GM23248 (cell line): ENCODE measurements around the gene APOL4. TPM values are rescaled to one million over a fixed set of nuclear protein-coding genes. Genes with fewer than 3 reads are reported as not detected.

Source experiments
- DNase-seq: peaks from one replicate; pipeline ENCODE4 v3.0.0-alpha.2; 2015
- H2AFZ ChIP-seq: fragments of 200-600 bp; sonication (generic); 2 replicates; pipeline ENCODE4 v1.6.1; 2016; ENCODE audit warnings: antibody characterized with exemption
- H3F3A ChIP-seq: fragments of 200-600 bp; sonication (generic); 2 replicates; pipeline ENCODE4 v1.6.1; 2016; ENCODE audit warnings: mild to moderate bottlenecking, antibody characterized with exemption, mixed run types; ENCODE audit not compliant: insufficient read depth
- H3K27ac ChIP-seq: fragments of 200-600 bp; sonication (generic); 2 replicates; pipeline ENCODE4 v1.5.1; 2016; ENCODE audit warnings: mild to moderate bottlenecking
- H3K27me3 ChIP-seq: fragments of 200-600 bp; sonication (generic); replicated peaks from 2 replicates; pipeline ENCODE4 v1.6.1; 2016; ENCODE audit warnings: mild to moderate bottlenecking; ENCODE audit not compliant: insufficient read depth
- H3K36me3 ChIP-seq: fragments of 200-600 bp; sonication (generic); 2 replicates; pipeline ENCODE4 v1.6.1; 2016; ENCODE audit warnings: low read depth, mild to moderate bottlenecking
- H3K4me1 ChIP-seq: fragments of 200-600 bp; sonication (generic); 2 replicates; pipeline ENCODE4 v1.6.1; 2016; ENCODE audit warnings: mild to moderate bottlenecking; ENCODE audit not compliant: insufficient read depth
- H3K4me2 ChIP-seq: fragments of 200-600 bp; sonication (generic); one replicate; pipeline ENCODE4 v1.6.1; 2016; ENCODE audit warnings: mild to moderate bottlenecking; ENCODE audit not compliant: unreplicated experiment
- H3K4me3 ChIP-seq: fragments of 200-600 bp; sonication (generic); 2 replicates; pipeline ENCODE4 v1.5.1; 2016; ENCODE audit warnings: mild to moderate bottlenecking
- H3K79me2 ChIP-seq: fragments of 200-600 bp; sonication (generic); 2 replicates; pipeline ENCODE4 v1.6.1; 2016; ENCODE audit warnings: mild to moderate bottlenecking; ENCODE audit not compliant: insufficient read depth
- H3K9ac ChIP-seq: fragments of 200-600 bp; sonication (generic); 2 replicates; pipeline ENCODE4 v1.6.1; 2016; ENCODE audit warnings: mild to moderate bottlenecking
- H3K9me2 ChIP-seq: fragments of 200-600 bp; sonication (generic); 2 replicates; pipeline ENCODE4 v1.6.1; 2016; ENCODE audit warnings: mixed run types, mild to moderate bottlenecking, moderate library complexity; ENCODE audit not compliant: insufficient read depth
- H3K9me3 ChIP-seq: fragments of 200-600 bp; sonication (generic); one replicate; pipeline ENCODE4 v1.6.1; 2017; ENCODE audit warnings: low read depth
- H4K20me1 ChIP-seq: fragments of 200-600 bp; sonication (generic); 2 replicates; pipeline ENCODE4 v1.6.0; 2016; ENCODE audit not compliant: insufficient read depth
- EZH2 ChIP-seq: fragments of 200-600 bp; sonication (generic); IDR thresholded peaks from 2 replicates; pipeline ENCODE4 v1.6.1; 2018; ENCODE audit warnings: antibody characterized with exemption, mild to moderate bottlenecking; ENCODE audit not compliant: insufficient read depth, poor library complexity, severe bottlenecking
- EZH2phosphoT487 ChIP-seq: fragments of 200-600 bp; sonication (generic); IDR thresholded peaks from 2 replicates; pipeline ENCODE4 v1.6.1; 2018; ENCODE audit warnings: antibody characterized with exemption, moderate library complexity, mild to moderate bottlenecking, low read depth; ENCODE audit not compliant: insufficient read depth
- WGBS, 2 experiments: methylation state at CpG; one replicate each; pipeline ENCODE4 v1.1.6; 2015 to 2017; ENCODE audit warnings: low lambda C conversion rate in 2 of 2, low coverage in 1 of 2; ENCODE audit errors: missing lambda C conversion rate in 2 of 2; 5-methylcytosine and 5-hydroxymethylcytosine counted together
- in situ Hi-C: fragments of 300-500 bp; cut with MboI; formaldehyde crosslinking; loops from 2 replicates; pipeline ENCODE4 v1.15.0; 2020
- polyA plus RNA-seq: library from polyadenylated mRNA; unstranded; fragments of >200 nt; fragmentation: Nextera tagmentation; extraction: Ambion mirVana; gene quantifications from 2 replicates; pipeline ENCODE4 v1.2.1, GENCODE V29; 2016
- total RNA-seq: library from RNA; depleted of rRNA; stranded (reverse); fragments of >200 nt; shearing (Covaris generic); gene quantifications from 2 replicates; pipeline ENCODE4 v1.2.3, GENCODE V29; 2014; rRNA removed

The APOL4 gene
- total and polyA plus RNA-seq, 2 experiments from 2014 or later: not detected

DNA sequence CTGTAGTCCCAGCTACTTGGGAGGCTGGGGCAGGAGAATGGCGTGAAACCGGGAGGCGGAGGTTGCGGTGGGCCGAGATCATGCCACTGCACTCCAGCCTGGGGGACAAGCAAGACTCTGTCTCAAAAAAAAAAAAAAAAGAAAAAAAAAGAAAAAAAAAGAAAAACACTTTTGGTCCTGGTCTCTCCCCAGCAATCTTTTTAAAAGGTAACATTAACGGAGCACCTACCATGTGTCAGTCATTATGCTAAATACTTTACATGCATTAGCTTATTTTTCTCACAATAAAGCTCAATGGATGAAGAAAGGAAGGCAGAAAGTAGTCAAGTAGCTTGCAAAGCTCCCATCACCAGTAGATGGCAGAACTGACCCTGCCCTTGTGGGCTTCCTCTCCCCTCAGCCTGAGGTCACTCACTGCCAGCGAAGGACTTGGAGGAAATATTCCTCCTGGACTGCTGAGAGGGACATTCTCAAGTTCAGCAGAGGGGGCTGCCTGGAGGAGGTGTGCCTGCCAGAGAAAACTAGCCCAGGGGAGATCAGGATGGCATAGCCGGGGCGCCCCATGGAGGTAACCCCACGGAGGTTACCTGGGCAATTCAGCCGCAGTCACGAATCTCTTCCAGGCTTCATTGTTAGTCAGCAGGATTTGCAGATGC is 56.6 kb downstream of the APOL4 start:
- in situ Hi-C loops: loop anchor here (5.0 kb wide), 1 partner anchor 37 kb away; no protein-coding TSS in a partner anchor
- Histone ChIP-seq H2AFZ (peak overlapping the region; percentile 76), H3K4me1 (peaks cover 8% of the 10 kb centered on the region), H3K9me2 (no peaks in the 10 kb centered on the region), H3K4me2 (peak overlapping the region; percentile 8), H3K9me3 (no peaks in the 10 kb centered on the region), H3K27me3 (no peaks in the 10 kb centered on the region), H4K20me1 (no peaks in the 10 kb centered on the region), H3K27ac (peak overlapping the region; percentile 16; the same call in 1 of the 2 replicates), H3K4me3 (no peak overlapping the region), H3F3A (peaks cover 4% of the 10 kb centered on the region; the same call in 1 of the 2 replicates), H3K36me3 (no peaks in the 10 kb centered on the region), H3K9ac (peak overlapping the region; percentile 25; the same call in 1 of the 2 replicates), H3K79me2 (no peaks in the 10 kb centered on the region)
- peak; percentile 80 for DNase-seq
- WGBS, 2 experiments: 23 to 28% methylated on average over 12 of the region's 12 CpGs
- TF ChIP-seq EZH2phosphoT487: no peak
- no peak for TF ChIP-seq EZH2

DNA sequence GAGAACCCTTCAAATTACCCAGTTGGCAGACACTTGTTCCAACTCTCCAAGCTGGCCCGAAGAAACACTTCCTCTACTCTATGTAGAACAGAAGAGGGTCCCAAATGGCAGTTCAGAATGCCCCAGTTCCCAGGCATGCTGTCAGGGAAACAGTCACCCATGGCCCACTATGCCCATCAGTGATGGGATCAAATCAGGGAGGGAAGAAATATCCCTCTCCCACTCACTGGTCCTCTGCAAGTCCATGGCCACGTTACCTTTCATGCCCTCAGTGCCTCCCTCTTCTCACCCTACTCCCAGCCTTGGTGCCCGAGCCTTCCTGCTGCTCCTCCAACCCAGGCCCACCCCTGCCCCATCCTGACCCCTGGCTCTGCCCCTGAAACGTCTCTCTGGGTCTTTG is 57.7 kb downstream of the APOL4 start:
- H3K4me2 ChIP-seq: no peak overlapping the region
- no peaks in the 10 kb centered on the region for H3K9me2 ChIP-seq
- H3K79me2 ChIP-seq: no peaks in the 10 kb centered on the region
- no peaks in the 10 kb centered on the region for H3K36me3 ChIP-seq
- DNase-seq: no peak
- no peak overlapping the region for H2AFZ ChIP-seq
- no peaks in the 10 kb centered on the region for H3K9me3 ChIP-seq
- peaks cover 4% of the 10 kb centered on the region; the same call in 1 of the 2 replicates for H3F3A ChIP-seq
- TF ChIP-seq EZH2phosphoT487 (no peak), EZH2 (no peak)
- WGBS, 2 experiments: 33 to 34% methylated on average over 4 of the region's 4 CpGs
- no peak overlapping the region for H3K4me3 ChIP-seq
- in situ Hi-C loops: no loop called here
- no peaks in the 10 kb centered on the region for H4K20me1 ChIP-seq
- peaks cover 8% of the 10 kb centered on the region for H3K4me1 ChIP-seq
- no peak overlapping the region for H3K27ac ChIP-seq
- no peak overlapping the region for H3K9ac ChIP-seq
- H3K27me3 ChIP-seq: no peaks in the 10 kb centered on the region

DNA sequence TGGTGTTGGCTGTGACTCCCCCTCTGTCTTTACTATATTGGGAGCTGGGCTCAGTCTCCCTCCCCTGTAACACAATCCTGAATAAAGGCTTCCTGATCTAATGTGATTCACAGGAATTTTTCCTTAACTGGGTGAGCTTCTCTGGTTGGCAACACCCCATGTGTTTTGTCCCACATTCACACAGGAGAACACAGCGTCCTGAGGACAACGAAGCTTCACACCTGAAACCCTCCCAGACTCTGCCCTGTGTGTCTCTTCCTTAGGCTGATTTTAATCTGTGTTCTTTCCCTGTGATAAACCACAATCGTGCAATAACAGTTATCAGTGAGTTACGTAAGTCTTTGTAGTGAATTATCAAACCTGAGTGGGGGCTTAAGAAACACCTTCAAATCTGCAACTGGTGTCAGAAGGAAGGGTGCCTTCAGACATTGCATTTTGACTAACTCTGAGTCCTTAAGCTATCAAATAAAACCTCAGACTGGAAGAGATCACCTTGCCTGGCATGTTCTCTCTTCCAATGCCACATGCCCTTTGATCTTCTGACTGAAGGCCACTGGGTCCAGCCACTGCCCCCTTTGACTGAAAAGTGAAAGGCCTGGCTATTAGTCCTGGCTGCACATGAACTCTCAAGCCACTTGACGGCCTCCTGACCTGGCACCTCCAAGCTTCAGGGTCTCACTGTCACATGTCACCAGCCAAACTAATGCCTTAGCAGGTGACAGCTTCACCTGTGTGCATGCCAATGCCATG is 58.4 kb downstream of the APOL4 start:
- Histone ChIP-seq H3K4me2 (no peak overlapping the region), H3K79me2 (no peaks in the 10 kb centered on the region), H3F3A (peaks cover 4% of the 10 kb centered on the region; the same call in 1 of the 2 replicates), H3K36me3 (no peaks in the 10 kb centered on the region), H3K27ac (no peak overlapping the region), H3K9ac (no peak overlapping the region), H3K9me2 (no peaks in the 10 kb centered on the region), H4K20me1 (no peaks in the 10 kb centered on the region), H2AFZ (no peak overlapping the region), H3K27me3 (no peaks in the 10 kb centered on the region), H3K9me3 (no peaks in the 10 kb centered on the region), H3K4me1 (peaks cover 8% of the 10 kb centered on the region), H3K4me3 (no peak overlapping the region)
- no peak for DNase-seq
- TF ChIP-seq EZH2: no peak
- TF ChIP-seq EZH2phosphoT487: no peak
- 63 to 81% methylated on average over 4 to 5 of the region's 5 CpGs for WGBS, 2 experiments
- in situ Hi-C loops: no loop called here

DNA sequence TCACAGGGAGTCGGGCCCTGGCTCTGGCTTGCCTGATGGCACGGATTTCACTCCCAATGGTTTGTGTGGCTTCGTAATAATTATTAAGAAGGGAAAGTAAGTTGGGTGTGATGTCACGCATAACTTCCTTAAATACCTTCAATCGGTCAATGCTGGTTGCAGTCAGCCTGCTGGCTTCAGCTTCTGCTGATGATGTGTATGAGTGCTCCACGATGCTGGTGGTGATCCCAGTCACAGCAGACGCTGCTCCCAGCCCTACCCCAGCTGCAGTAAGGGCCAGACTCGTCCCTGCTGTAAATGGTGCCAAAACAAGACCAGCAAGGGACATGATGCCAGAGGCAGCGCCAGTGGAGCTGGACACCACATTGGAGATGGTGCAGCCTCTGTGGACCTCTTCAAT is 60.1 kb downstream of the APOL4 start:
- DNase-seq: no peak
- no peak overlapping the region for H2AFZ ChIP-seq
- peaks cover 11% of the 10 kb centered on the region for H3K4me1 ChIP-seq
- no peaks in the 10 kb centered on the region for H4K20me1 ChIP-seq
- H3K79me2 ChIP-seq: no peaks in the 10 kb centered on the region
- H3K9me3 ChIP-seq: no peaks in the 10 kb centered on the region
- H3K9ac ChIP-seq: no peak overlapping the region
- peaks cover 4% of the 10 kb centered on the region; the same call in 1 of the 2 replicates for H3F3A ChIP-seq
- H3K4me3 ChIP-seq: no peak overlapping the region
- no peak overlapping the region for H3K27ac ChIP-seq
- in situ Hi-C loops: no loop called here
- WGBS, 2 experiments: 62 to 66% methylated on average over 9 of the region's 9 CpGs
- no peaks in the 10 kb centered on the region for H3K36me3 ChIP-seq
- H3K27me3 ChIP-seq: no peaks in the 10 kb centered on the region
- no peak overlapping the region for H3K4me2 ChIP-seq
- TF ChIP-seq EZH2phosphoT487 (no peak), EZH2 (no peak)
- no peaks in the 10 kb centered on the region for H3K9me2 ChIP-seq

Other genes starting within 250 kb of the APOL4 start
- 136 and 139 TPM in 2 replicates for gene RBFOX2, start 173.0 kb downstream of the APOL4 start, total RNA-seq
- gene RBFOX2, start 173.0 kb downstream of the APOL4 start, polyA plus RNA-seq: 127 and 135 TPM in 2 replicates
- gene APOL3, start 41.1 kb downstream of the APOL4 start, total RNA-seq: 5.5 and 6.2 TPM in 2 replicates
- gene APOL3, start 41.1 kb downstream of the APOL4 start, polyA plus RNA-seq: 3.4 and 4.0 TPM in 2 replicates
- 37.7 and 43.8 TPM in 2 replicates for gene APOL2, start 37.7 kb upstream of the APOL4 start, total RNA-seq
- gene APOL2, start 37.7 kb upstream of the APOL4 start, polyA plus RNA-seq: 28.4 and 31.6 TPM in 2 replicates
- gene APOL1, start 51.3 kb upstream of the APOL4 start, total RNA-seq: 8.3 and 8.6 TPM in 2 replicates
- gene APOL1, start 51.3 kb upstream of the APOL4 start, polyA plus RNA-seq: 12.8 and 14.2 TPM in 2 replicates
- 420 and 453 TPM in 2 replicates for gene MYH9, start 186.2 kb upstream of the APOL4 start, total RNA-seq
- 282 and 287 TPM in 2 replicates for gene MYH9, start 186.2 kb upstream of the APOL4 start, polyA plus RNA-seq